Skeletal muscle tissue (tissue), 4 donors: ENCODE results near the gene DDIT3. TPM values are rescaled to one million over a fixed set of nuclear protein-coding genes. Genes with fewer than 3 reads are reported as not detected.

Experiments used
- H3K27ac ChIP-seq: one replicate; pipeline ENCODE4 v1.7.0; 2013; ENCODE audit warnings: mild to moderate bottlenecking, low read depth, low read length, inconsistent platforms
- H3K27me3 ChIP-seq, 3 donors: one replicate each; pipeline ENCODE4 v1.7.0; 2013; ENCODE audit warnings: low read length in 3 of 3; ENCODE audit not compliant: control insufficient read depth in 3 of 3, insufficient read depth in 3 of 3
- H3K36me3 ChIP-seq, 3 donors: one replicate each; pipeline ENCODE4 v1.7.0; 2013; ENCODE audit warnings: low read length in 3 of 3; ENCODE audit not compliant: control insufficient read depth in 3 of 3, insufficient read depth in 3 of 3
- H3K4me1 ChIP-seq, 3 donors: one replicate each; pipeline ENCODE4 v1.7.0; 2013; ENCODE audit warnings: low read length in 3 of 3, mild to moderate bottlenecking in 3 of 3; ENCODE audit not compliant: control insufficient read depth in 3 of 3, insufficient read depth in 3 of 3
- H3K4me3 ChIP-seq, 3 donors: one replicate each; pipeline ENCODE4 v1.7.0; 2013; ENCODE audit warnings: low read length in 3 of 3
- H3K9ac ChIP-seq, 3 donors: one replicate each; pipeline ENCODE4 v1.7.0; 2013; ENCODE audit warnings: low read length in 3 of 3, mild to moderate bottlenecking in 3 of 3, moderate library complexity in 2 of 3, low read depth in 1 of 3
- H3K9me3 ChIP-seq, 3 donors: one replicate each; pipeline ENCODE4 v1.7.0; 2013; ENCODE audit warnings: low read length in 3 of 3; ENCODE audit not compliant: control insufficient read depth in 3 of 3
- total RNA-seq: library from RNA; depleted of rRNA; stranded (reverse); fragments of >200 nt; gene quantifications from one replicate; pipeline ENCODE4 v1.2.3, GENCODE V29; 2014
- donor health status: Osteomylitis.

DDIT3 gene
- total RNA-seq, 1 donor from 2014 or later, result 11.5 TPM

- Histone ChIP-seq H3K9me3 (no peaks in the 10 kb centered on the region), H3K4me3 (no peak overlapping the region), H3K27ac (no peak overlapping the region), H3K36me3 (peaks cover 62 to 72% (median 62%) of the 10 kb centered on the region in 3 donors), H3K27me3 (no peaks in the 10 kb centered on the region), H3K9ac (no peak overlapping the region), H3K4me1 (peaks cover 18 to 26% (median 22%) of the 10 kb centered on the region in 3 donors)
Observed at GRCh38 chr12:57527184-57527583, 6.9 kb upstream of the DDIT3 start.

- H3K27ac ChIP-seq, result no peak overlapping the region
- no peak overlapping the region for H3K4me3 ChIP-seq
- H3K9me3 ChIP-seq, result no peaks in the 10 kb centered on the region
- H3K27me3 ChIP-seq, result no peaks in the 10 kb centered on the region
- peaks cover 56 to 66% (median 56%) of the 10 kb centered on the region in 3 donors for H3K36me3 ChIP-seq
- H3K9ac ChIP-seq, result peak overlapping the region in 1 of 3 donors; percentile 16
- peaks cover 24 to 32% (median 28%) of the 10 kb centered on the region in 3 donors for H3K4me1 ChIP-seq
Observed at GRCh38 chr12:57526477-57527126, 6.3 kb upstream of the DDIT3 start.

- no peaks in the 10 kb centered on the region for H3K27me3 ChIP-seq
- no peaks in the 10 kb centered on the region for H3K9me3 ChIP-seq
- no peak overlapping the region for H3K4me3 ChIP-seq
- no peak overlapping the region for H3K27ac ChIP-seq
- peaks cover 32 to 40% (median 36%) of the 10 kb centered on the region in 3 donors for H3K4me1 ChIP-seq
- H3K36me3 ChIP-seq, result peaks cover 49 to 59% (median 52%) of the 10 kb centered on the region in 3 donors
- peak overlapping the region in 1 of 3 donors; percentile 16 for H3K9ac ChIP-seq
Observed at GRCh38 chr12:57525615-57526383, 5.5 kb upstream of the DDIT3 start.

DNA sequence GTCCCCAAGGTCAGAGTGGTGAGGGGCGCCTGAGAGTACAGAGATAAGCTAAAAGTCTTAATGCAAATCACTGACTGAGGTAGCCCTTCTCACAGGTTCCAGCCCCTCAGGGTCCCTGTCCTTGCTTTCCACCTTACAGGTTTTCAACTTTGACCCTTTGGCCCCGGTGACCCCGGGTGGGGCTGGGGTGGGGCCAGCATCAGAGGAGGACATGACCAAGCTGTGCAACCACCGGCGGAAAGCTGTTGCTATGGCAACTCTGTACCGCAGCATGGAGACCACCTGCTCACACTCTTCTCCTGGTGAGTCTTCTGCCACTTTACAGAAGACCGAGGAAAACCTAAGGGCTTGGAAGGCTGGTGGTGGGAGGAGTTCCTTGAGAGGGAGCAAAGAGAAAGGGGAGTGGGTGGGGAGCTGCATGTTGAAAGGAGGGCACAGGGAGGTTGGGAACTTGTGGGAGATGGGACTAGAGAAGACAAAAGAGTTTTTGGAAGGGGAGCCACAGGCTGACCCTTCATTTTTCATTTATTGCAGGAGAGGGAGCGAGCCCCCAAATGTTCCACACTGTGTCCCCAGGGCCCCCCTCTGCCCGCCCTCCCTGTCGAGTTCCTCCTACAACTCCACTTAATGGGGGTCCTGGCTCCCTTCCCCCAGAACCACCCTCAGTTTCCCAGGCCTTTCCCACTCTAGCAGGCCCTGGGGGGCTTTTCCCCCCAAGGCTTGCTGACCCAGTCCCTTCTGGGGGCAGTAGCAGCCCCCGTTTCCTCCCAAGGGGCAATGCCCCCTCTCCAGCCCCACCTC is 4.7 kb upstream of the DDIT3 start:
- Histone ChIP-seq H3K27me3 (no peaks in the 10 kb centered on the region), H3K36me3 (peaks cover 41 to 51% (median 47%) of the 10 kb centered on the region in 3 donors), H3K9me3 (no peaks in the 10 kb centered on the region), H3K4me1 (peaks cover 33 to 41% (median 36%) of the 10 kb centered on the region in 3 donors), H3K4me3 (no peak overlapping the region), H3K9ac (peak overlapping the region in 1 of 3 donors; percentile 94), H3K27ac (peak overlapping the region; percentile 99)

DNA sequence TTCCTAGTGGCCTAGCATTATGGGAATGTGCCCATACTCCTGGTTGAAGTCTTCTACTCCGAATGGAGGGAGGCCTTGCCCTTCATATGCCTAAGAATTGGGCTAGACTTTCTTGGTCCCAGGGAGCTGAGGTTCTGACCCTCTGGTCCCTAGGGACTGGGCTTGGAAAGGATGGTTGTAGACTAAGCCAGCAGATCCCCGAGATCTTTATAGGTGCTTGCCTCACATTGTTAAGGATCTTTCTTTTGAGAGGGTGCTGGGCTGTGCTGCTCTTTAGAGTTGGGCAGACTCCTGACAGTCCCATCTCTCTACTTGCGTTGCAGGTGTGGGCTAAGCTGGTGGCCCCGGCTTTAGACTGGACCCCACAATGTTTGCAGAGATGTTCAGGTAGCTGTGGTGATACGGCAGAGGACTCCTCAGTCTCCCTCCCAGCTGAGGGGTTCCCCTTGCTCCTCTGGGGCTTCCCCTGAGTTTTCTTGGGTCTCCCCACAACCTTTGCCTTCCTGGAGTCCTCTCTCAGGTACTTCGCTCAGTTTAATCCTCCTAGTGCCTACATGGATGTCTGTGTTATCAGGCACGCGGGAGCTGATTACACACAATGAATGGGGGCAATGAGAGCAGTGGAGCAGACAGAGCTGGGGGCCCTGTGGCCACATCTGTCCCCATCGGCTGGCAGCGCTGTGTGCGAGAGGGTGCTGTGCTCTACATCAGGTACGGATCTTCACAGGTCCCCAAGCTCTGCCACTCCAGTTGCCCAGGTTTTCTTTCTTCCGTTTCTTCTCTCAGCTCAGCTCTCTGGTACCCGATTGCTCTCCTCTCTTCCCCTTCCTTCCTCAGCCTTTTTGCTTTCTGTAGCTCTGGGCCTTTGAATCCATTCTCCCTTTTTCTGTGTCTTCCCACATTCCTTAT is 3.6 kb upstream of the DDIT3 start:
- peak overlapping the region; percentile 99 for H3K27ac ChIP-seq
- peaks cover 37 to 51% (median 43%) of the 10 kb centered on the region in 3 donors for H3K4me1 ChIP-seq
- H3K36me3 ChIP-seq, result peaks cover 35 to 46% (median 43%) of the 10 kb centered on the region in 3 donors
- peak overlapping the region; percentile 88 to 94 (median 88) for H3K9ac ChIP-seq
- H3K4me3 ChIP-seq, result peak overlapping the region; percentile 86 to 91 (median 88)
- H3K9me3 ChIP-seq, result no peaks in the 10 kb centered on the region
- H3K27me3 ChIP-seq, result no peaks in the 10 kb centered on the region

- no peaks in the 10 kb centered on the region for H3K27me3 ChIP-seq
- peak overlapping the region; percentile 86 to 91 (median 88) for H3K4me3 ChIP-seq
- H3K9ac ChIP-seq, result peak overlapping the region; percentile 88 to 94 (median 88)
- H3K36me3 ChIP-seq, result peaks cover 27 to 40% (median 36%) of the 10 kb centered on the region in 3 donors
- peaks cover 37 to 52% (median 52%) of the 10 kb centered on the region in 3 donors for H3K4me1 ChIP-seq
- no peaks in the 10 kb centered on the region for H3K9me3 ChIP-seq
- peak overlapping the region; percentile 99 for H3K27ac ChIP-seq
Observed at GRCh38 chr12:57522887-57523705, 2.8 kb upstream of the DDIT3 start.

DNA sequence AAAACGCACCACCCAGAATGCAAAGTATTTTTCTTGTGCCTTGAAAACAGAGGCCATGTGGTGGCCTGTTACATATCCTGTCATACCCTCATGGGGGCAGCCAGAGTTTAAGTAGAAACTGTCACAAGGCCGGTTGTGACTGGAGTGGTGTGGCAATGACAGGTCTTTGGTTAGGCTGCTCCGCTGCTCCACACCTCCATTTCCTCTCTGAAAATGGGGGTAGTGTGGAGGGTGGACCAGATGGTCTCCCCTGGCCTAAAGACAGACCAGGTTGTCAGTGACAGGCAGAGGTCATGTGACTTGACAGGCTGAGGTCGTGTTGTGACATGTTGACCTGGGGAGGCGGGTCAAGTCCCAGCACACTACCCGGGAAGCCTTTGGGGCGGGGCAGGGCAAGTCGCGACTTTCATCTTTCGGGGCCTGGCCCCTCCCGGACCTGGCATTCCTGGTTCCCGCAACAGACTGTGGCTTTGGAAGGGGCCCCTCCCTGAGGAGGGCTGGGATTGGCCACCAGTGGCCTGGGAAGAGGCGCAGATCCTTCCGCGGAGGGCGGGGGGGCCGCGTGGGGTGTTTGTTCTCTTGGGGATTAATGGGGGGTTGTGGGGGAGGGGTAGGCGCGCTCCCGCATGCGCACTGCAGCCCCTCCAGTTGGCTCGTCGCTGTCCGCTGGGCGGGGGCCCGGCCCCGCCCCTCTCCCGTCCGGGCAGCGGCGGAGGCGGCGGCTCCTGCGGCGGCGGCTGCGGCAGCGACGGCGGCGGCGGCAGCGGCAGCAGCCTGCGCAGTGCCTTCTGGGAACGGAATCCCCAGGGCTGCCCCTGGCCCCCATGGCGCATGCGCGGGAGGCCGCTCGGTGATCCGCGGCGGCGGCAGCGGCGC is 1.9 kb upstream of the DDIT3 start, which contains the start of gene MBD6:
MBD6 (plus strand) TSS at position 814 of the 876 bp plus-strand sequence. CDS start 1,480 bp downstream, outside the sequence.
- Histone ChIP-seq H3K27ac (peak within 1 kb of the TSS; percentile 99), H3K27me3 (no peaks in the 10 kb centered on the region), H3K9ac (peak within 1 kb of the TSS; percentile 90 to 95 (median 92)), H3K36me3 (peaks cover 24 to 39% (median 32%) of the 10 kb centered on the region in 3 donors), H3K4me3 (peak within 1 kb of the TSS; percentile 86 to 91 (median 88)), H3K9me3 (no peaks in the 10 kb centered on the region), H3K4me1 (peaks cover 45 to 61% (median 60%) of the 10 kb centered on the region in 3 donors)

GRCh38 chr12:57521525-57522010 is 1.3 kb upstream of the DDIT3 start:
- H3K36me3 ChIP-seq, result peaks cover 30 to 43% (median 34%) of the 10 kb centered on the region in 3 donors
- H3K27me3 ChIP-seq, result no peaks in the 10 kb centered on the region
- H3K4me3 ChIP-seq, result peak overlapping the region; percentile 70 to 84 (median 71)
- peaks cover 50 to 67% (median 64%) of the 10 kb centered on the region in 3 donors for H3K4me1 ChIP-seq
- no peaks in the 10 kb centered on the region for H3K9me3 ChIP-seq
- peak overlapping the region; percentile 90 to 95 (median 92) for H3K9ac ChIP-seq
- peak overlapping the region; percentile 99 for H3K27ac ChIP-seq
